K562 (cell line): ENCODE results near the gene ZNF503. TPM values are rescaled to one million over a fixed set of nuclear protein-coding genes. Genes with fewer than 3 reads are reported as not detected.
A peak's percentile ranks its signal among the peaks of the same experiment; 100 is the strongest.

ENCODE experiments used
- ATAC-seq: fragments of 200-7000 bp; cut with Tn5 transposase; 3 replicates; pipeline ENCODE4 v1.9.1; 2020; ENCODE audit warnings: moderate library complexity
- BruUV-seq: library from RNA; stranded (reverse); fragments of 400-500 nt; replicated peaks from 2 replicates; lab custom pipeline; 2021; lab: Mats Ljungman, UMichigan
- CTCF ChIA-PET: fragments of 300-600 bp; formaldehyde crosslinking; extraction: SDS; loops from one replicate; lab custom pipeline; 2021; ENCODE audit warnings: low intra/inter-chr PET ratio; lab: Yijun Ruan, JAX
- POLR2A ChIA-PET: fragments of 300-600, 350-650 bp; sonication (Branson Sonifier 250); formaldehyde crosslinking; extraction: SDS; loops from one replicate; lab custom pipeline; 2021; ENCODE audit warnings: antibody characterized with exemption, inconsistent platforms; lab: Yijun Ruan, JAX
- DNase-seq, 4 experiments: peaks; one replicate each; pipeline versions ENCODE4 v3.0.0 to v3.0.0-alpha.2; 2011 to 2018; ENCODE audit warnings: low spot score in 3 of 4, mixed read lengths in 3 of 4; ENCODE audit errors: extremely low read depth in 1 of 4
- FAIRE-seq: peaks from 2 replicates; lab custom pipeline; 2011; peaks lifted over from hg19 to GRCh38; lab: Jason Lieb, UNC
- H2AFZ ChIP-seq: 2 replicates; pipeline ENCODE4 v1.6.0; 2011; ENCODE audit warnings: low read depth, low read length, control low read depth, inconsistent platforms
- H3K27ac ChIP-seq: fragments of 200-600 bp; 3 replicates; pipeline ENCODE4 v1.8.0; 2011; ENCODE audit warnings: low read depth, mild to moderate bottlenecking, control low read depth, inconsistent platforms, low read length, moderate library complexity, mixed read lengths; ENCODE audit errors: extremely low read depth
- H3K27me3 ChIP-seq, 2 experiments: fragments of 300-600 bp in 1 of 2; 2 replicates in 1 of 2; 3 replicates in 1 of 2; pipeline versions ENCODE4 v1.6.0 to v1.8.0; 2011; ENCODE audit warnings: inconsistent platforms in 2 of 2, low read length in 2 of 2, mild to moderate bottlenecking in 1 of 2, mixed read lengths in 1 of 2, moderate library complexity in 1 of 2; ENCODE audit not compliant: control insufficient read depth in 2 of 2, insufficient read depth in 2 of 2
- H3K36me3 ChIP-seq: fragments of 300-600 bp; 3 replicates; pipeline ENCODE4 v1.8.0; 2011; ENCODE audit warnings: mild to moderate bottlenecking, low read length, inconsistent platforms; ENCODE audit not compliant: control insufficient read depth, insufficient read depth
- H3K4me1 ChIP-seq, 2 experiments: fragments of 200-600 bp in 1 of 2; replicated peaks in 1 of 2; 2 replicates in 1 of 2; 3 replicates in 1 of 2; pipeline versions ENCODE4 v1.5.1 to v1.8.0; 2011; ENCODE audit warnings: inconsistent platforms in 2 of 2, low read length in 2 of 2, mild to moderate bottlenecking in 1 of 2, mixed read lengths in 1 of 2, moderate library complexity in 1 of 2; ENCODE audit not compliant: control insufficient read depth in 2 of 2, insufficient read depth in 2 of 2
- H3K4me2 ChIP-seq: 2 replicates; pipeline ENCODE4 v1.6.1; 2011; ENCODE audit warnings: low read length, control low read depth, inconsistent platforms, mixed read lengths; ENCODE audit not compliant: insufficient read depth
- H3K4me3 ChIP-seq: fragments of 200-600 bp; sonication (generic), shearing (Covaris generic); 2 replicates; pipeline ENCODE4 v1.5.1; 2016; ENCODE audit warnings: control low read depth, inconsistent platforms
- H3K79me2 ChIP-seq: fragments of 200-600 bp; 3 replicates; pipeline ENCODE4 v1.8.0; 2011; ENCODE audit warnings: low read length, inconsistent platforms; ENCODE audit not compliant: control insufficient read depth, insufficient read depth
- H3K9ac ChIP-seq, 2 experiments: 2 replicates each; pipeline versions ENCODE4 v1.6.0 to v1.6.1; 2011; ENCODE audit warnings: low read depth in 2 of 2, low read length in 2 of 2, control low read depth in 1 of 2, inconsistent platforms in 1 of 2, mild to moderate bottlenecking in 1 of 2, mixed read lengths in 1 of 2; ENCODE audit not compliant: insufficient read depth in 1 of 2
- H3K9me1 ChIP-seq: one replicate; pipeline ENCODE4 v1.6.0; 2011; ENCODE audit warnings: inconsistent platforms, mild to moderate bottlenecking, low read length, moderate library complexity; ENCODE audit not compliant: control insufficient read depth, insufficient read depth
- H3K9me3 ChIP-seq: replicated peaks from 2 replicates; pipeline ENCODE4 v1.5.1; 2011; ENCODE audit warnings: low read depth, low read length, inconsistent platforms; ENCODE audit not compliant: control insufficient read depth, insufficient read depth
- H4K20me1 ChIP-seq: replicated peaks from 2 replicates; pipeline ENCODE4 v1.6.1; 2011; ENCODE audit warnings: low read length, inconsistent platforms, mixed read lengths; ENCODE audit not compliant: control insufficient read depth, insufficient read depth
- DNMT1 ChIP-seq: fragments of 450-650 bp; IDR thresholded peaks from 2 replicates; pipeline ENCODE4 v1.6.1; 2016; ENCODE audit warnings: antibody characterized with exemption, mild to moderate bottlenecking
- E2F6 ChIP-seq, 2 experiments: IDR thresholded peaks; 2 replicates each; pipeline ENCODE4 v1.6.1; 2011; ENCODE audit warnings: borderline replicate concordance in 1 of 2, control low read depth in 1 of 2, low read depth in 1 of 2, low read length in 1 of 2, mild to moderate bottlenecking in 1 of 2, mixed read lengths in 1 of 2, moderate library complexity in 1 of 2; ENCODE audit not compliant: insufficient read depth in 1 of 2, insufficient read length in 1 of 2, poor library complexity in 1 of 2, severe bottlenecking in 1 of 2; ENCODE audit errors: extremely low read depth in 1 of 2
- MAZ ChIP-seq, 2 experiments: fragments of 450-650 bp in 1 of 2; sonication (generic) in 1 of 2; formaldehyde crosslinking; IDR thresholded peaks in 1 of 2; conservative IDR thresholded peaks in 1 of 2; 2 replicates each; pipeline versions ENCODE4 v1.4.0 to v1.5.0; 2020; ENCODE audit warnings: mild to moderate bottlenecking in 1 of 2, missing genetic modification reagents in 1 of 2
- NONO ChIP-seq, 2 experiments: fragments of 200-400 bp in 1 of 2; fragments of 450-650 bp in 1 of 2; formaldehyde crosslinking in 1 of 2; IDR thresholded peaks; 2 replicates each; pipeline ENCODE4 v1.6.1; 2017; ENCODE audit warnings: low read depth in 2 of 2, mild to moderate bottlenecking in 2 of 2, moderate library complexity in 2 of 2, low read length in 1 of 2
- RAD21 ChIP-seq, 2 experiments: fragments of 250-450 bp in 1 of 2; fragments of 450-650 bp in 1 of 2; sonication (Bioruptor Pico) in 1 of 2; formaldehyde crosslinking in 1 of 2; IDR thresholded peaks in 1 of 2; conservative IDR thresholded peaks in 1 of 2; 2 replicates each; pipeline versions ENCODE4 v1.4.0 to v1.8.0; 2020 to 2022; ENCODE audit warnings: mild to moderate bottlenecking in 2 of 2, moderate library complexity in 1 of 2
- SPI1 ChIP-seq: IDR thresholded peaks from 2 replicates; pipeline ENCODE4 v1.6.1; 2011; ENCODE audit warnings: low read depth, low read length, control low read depth, borderline replicate concordance
- XRCC4 ChIP-seq: IDR thresholded peaks from one replicate; pipeline ENCODE4 v1.6.1; 2011; ENCODE audit not compliant: insufficient read depth, insufficient read length; ENCODE audit errors: extremely low read depth
- ZBTB12 ChIP-seq: fragments of 250-450 bp; sonication (Bioruptor Pico); IDR thresholded peaks from 2 replicates; pipeline ENCODE4 v1.4.0; 2020
- ZBTB2 ChIP-seq: fragments of 450-650 bp; IDR thresholded peaks from 2 replicates; pipeline ENCODE4 v1.6.1; 2016; ENCODE audit warnings: antibody characterized with exemption
- ZNF224 ChIP-seq: sonication (generic); formaldehyde crosslinking; IDR thresholded peaks from 2 replicates; pipeline ENCODE4 v1.8.0; 2022; ENCODE audit warnings: mild to moderate bottlenecking, missing genetic modification reagents
- ZNF253 ChIP-seq: fragments of 250-450 bp; sonication (Bioruptor Pico); conservative IDR thresholded peaks from 2 replicates; pipeline ENCODE4 v1.6.1; 2021; ENCODE audit warnings: mild to moderate bottlenecking
- ZNF589 ChIP-seq: fragments of 200-800 bp; sonication (Bioruptor generic); IDR thresholded peaks from 2 replicates; pipeline ENCODE4 v1.6.1; 2016; ENCODE audit warnings: low read depth, missing genetic modification characterization, missing compliant biosample characterization
- ZNF76 ChIP-seq: fragments of 250-450 bp; sonication (Bioruptor Pico); IDR thresholded peaks from 2 replicates; pipeline ENCODE4 v1.4.0; 2020; ENCODE audit warnings: mild to moderate bottlenecking, moderate library complexity, borderline replicate concordance
- WGBS: fragments of 100-300 bp; shearing (Covaris generic); methylation state at CpG from one replicate; pipeline ENCODE4 v1.1.6; 2016; ENCODE audit warnings: low coverage, mixed read lengths; ENCODE audit not compliant: insufficient coverage; ENCODE audit errors: missing lambda C conversion rate; 5-methylcytosine and 5-hydroxymethylcytosine counted together
- in situ Hi-C: fragments of 300-500 bp; cut with MboI; formaldehyde crosslinking; loops from 4 replicates; pipeline ENCODE4 v1.15.0; 2018; ENCODE audit warnings: inconsistent platforms, mixed read lengths
- intact Hi-C: fragments of 100-400 bp; cut with micrococcal nuclease; formaldehyde crosslinking; loops from 2 replicates; pipeline ENCODE4 v1.14.2; 2022
- polyA plus RNA-seq, 8 experiments: library from polyadenylated mRNA; depleted of rRNA in 4 of 8; stranded (reverse) in 5 of 8; unstranded in 3 of 8; fragments of >200 nt; fragmentation: Nextera tagmentation in 2 of 8; fragmentation: Illumina TruSeq in 1 of 8; extraction: Ambion mirVana in 2 of 8; extraction: Trizol in 1 of 8; gene quantifications; 2 replicates each; pipeline versions ENCODE4 v1.2.1 to v1.2.3, GENCODE V29; 2011 to 2014; ENCODE audit warnings: inconsistent platforms in 1 of 8, missing spikeins in 1 of 8
- total RNA-seq, 7 experiments: library from RNA; depleted of rRNA in 6 of 7; stranded (reverse); fragments of >200 nt in 6 of 7; fragmentation: Illumina TruSeq in 2 of 7; extraction: Trizol in 2 of 7; gene quantifications; 2 replicates each; pipeline versions ENCODE4 v1.2.1 to v1.2.3, GENCODE V29; 2011 to 2021; ENCODE audit warnings: low replicate concordance in 1 of 7

Gene ZNF503
- total and polyA plus RNA-seq, 9 of the 15 experiments (the other 6 are each of a cell fraction or from before 2014, with no cell fraction given) = not detected

GRCh38 chr10:75407713-75408508, 6.3 kb upstream of the ZNF503 start:
- H2AFZ ChIP-seq = peak overlapping the region; percentile 57
- BruUV-seq = no TSS peak
- H4K20me1 ChIP-seq = peaks cover 4% of the 10 kb centered on the region; the same call in 1 of the 2 replicates
- H3K9me1 ChIP-seq = no peaks in the 10 kb centered on the region
- DNase-seq (peak; percentile 37 to 65 (median 60)), ATAC-seq (peak; percentile 42), FAIRE-seq (no peak)
- CTCF ChIA-PET = no interaction called here
- peak overlapping the region; percentile 67 for H3K4me3 ChIP-seq
- no peak overlapping the region for H3K27ac ChIP-seq
- no peak overlapping the region for H3K9ac ChIP-seq
- peak overlapping the region; percentile 74 for H3K4me2 ChIP-seq
- H3K4me1 ChIP-seq = peaks cover 0 to 53% of the 10 kb centered on the region in 2 experiments; a peak in 3 of 5 replicates
- WGBS = 7% methylated on average over 68 of the region's 68 CpGs
- intact Hi-C loops = loop anchor here (10.0 kb wide), 3 partner anchors 517 to 1577 kb away; no protein-coding TSS in a partner anchor
- POLR2A ChIA-PET = interaction anchor here (0.7 kb wide), 1 partner anchor 130 kb away, joined by 3 read pairs; no protein-coding TSS in a partner anchor
- H3K79me2 ChIP-seq = no peaks in the 10 kb centered on the region
- H3K27me3 ChIP-seq = peaks cover 43 to 65% of the 10 kb centered on the region in 2 experiments
- H3K9me3 ChIP-seq = no peaks in the 10 kb centered on the region
- no peaks in the 10 kb centered on the region for H3K36me3 ChIP-seq
- in situ Hi-C loops = no loop called here
- TF ChIP-seq DNMT1 = no peak
- peak; percentile 22 to 38 for TF ChIP-seq RAD21 (CRISPR knock-in tag; conservative IDR thresholded peaks at IDR 0.05 in 1 of 2, IDR thresholded peaks at IDR 0.05 in 1 of 2)
- TF ChIP-seq ZNF76 (CRISPR knock-in tag) = no peak
- TF ChIP-seq NONO (IDR thresholded peaks at IDR 0.05; ENCODE audit: low read depth in 2 of 2, low read length in 1 of 2) = no peak
- 0 out of 2 replicates have a peak, but pooled peaks have one; percentile 22 for TF ChIP-seq ZBTB12 (CRISPR knock-in tag)
- TF ChIP-seq ZNF589 (CRISPR knock-in tag) = no peak
- no peak for TF ChIP-seq SPI1
- TF ChIP-seq XRCC4 = no peak
- no peak for TF ChIP-seq ZBTB2
- TF ChIP-seq MAZ (CRISPR knock-in tag; conservative IDR thresholded peaks at IDR 0.05 in 1 of 2, IDR thresholded peaks at IDR 0.05 in 1 of 2) = peak in 1 of 2 experiments; percentile 49; a peak in 2 of 4 replicates
- no peak for TF ChIP-seq ZNF253
- no peak for TF ChIP-seq ZNF224
- TF ChIP-seq E2F6 (IDR thresholded peaks at IDR 0.05; ENCODE audit: borderline replicate concordance in 1 of 2, extremely low read depth in 1 of 2, insufficient read depth in 1 of 2, insufficient read length in 1 of 2, low read depth in 1 of 2, low read length in 1 of 2, poor library complexity in 1 of 2, severe bottlenecking in 1 of 2) = peak in 1 of 2 experiments; percentile 34
